HepG2 (cell line): ENCODE data around the gene CYP27B1. TPM values are rescaled to one million over a fixed set of nuclear protein-coding genes. Genes with fewer than 3 reads are reported as not detected.

Source experiments
- ARID2 ChIP-seq: sonication (generic); formaldehyde crosslinking; IDR thresholded peaks from 2 replicates; pipeline ENCODE4 v1.8.1; 2022; ENCODE audit warnings: mild to moderate bottlenecking, missing genetic modification reagents, borderline replicate concordance
- ARID5B ChIP-seq: IDR thresholded peaks from 2 replicates; pipeline ENCODE4 v1.4.0; 2020; ENCODE audit warnings: mild to moderate bottlenecking, missing genetic modification reagents
- BHLHE40 ChIP-seq: IDR thresholded peaks from 2 replicates; pipeline ENCODE4 v1.6.1; 2011; ENCODE audit warnings: low read length, improper control_type of control experiment
- CTCF ChIP-seq: sonication (generic); formaldehyde crosslinking; IDR thresholded peaks from 2 replicates; pipeline ENCODE4 v1.5.0; 2020; ENCODE audit warnings: mild to moderate bottlenecking, missing genetic modification reagents, moderate library complexity
- E2F5 ChIP-seq: sonication (generic); formaldehyde crosslinking; conservative IDR thresholded peaks from 2 replicates; pipeline ENCODE4 v1.4.0; 2020; ENCODE audit warnings: missing genetic modification reagents
- FOSL1 ChIP-seq: sonication (generic); formaldehyde crosslinking; IDR thresholded peaks from 2 replicates; pipeline ENCODE4 v1.9.0; 2021; ENCODE audit warnings: missing genetic modification reagents, borderline replicate concordance
- GPN1 ChIP-seq: sonication (generic); formaldehyde crosslinking; IDR thresholded peaks from 2 replicates; pipeline ENCODE4 v1.5.1; 2020; ENCODE audit warnings: missing genetic modification reagents, borderline replicate concordance
- HNRNPL ChIP-seq: fragments of 200-400 bp; formaldehyde crosslinking; IDR thresholded peaks from 2 replicates; pipeline ENCODE4 v1.6.1; 2017; ENCODE audit warnings: mild to moderate bottlenecking, low read depth, low read length
- PHF5A ChIP-seq: IDR thresholded peaks from one replicate; pipeline ENCODE4 v1.6.1; 2018; ENCODE audit warnings: low read depth, missing genetic modification reagents; ENCODE audit not compliant: unreplicated experiment
- SRSF4 ChIP-seq: fragments of 200-400 bp; formaldehyde crosslinking; IDR thresholded peaks from one replicate; pipeline ENCODE4 v1.6.1; 2018; ENCODE audit warnings: mild to moderate bottlenecking, low read depth, low read length, moderate library complexity; ENCODE audit not compliant: poor library complexity, severe bottlenecking
- SYNCRIP ChIP-seq: fragments of 200-400 bp; formaldehyde crosslinking; IDR thresholded peaks from 2 replicates; pipeline ENCODE4 v1.6.1; 2018; ENCODE audit warnings: mild to moderate bottlenecking, low read depth, low read length; ENCODE audit not compliant: insufficient read depth
- TRIM24 ChIP-seq: sonication (generic); formaldehyde crosslinking; IDR thresholded peaks from 2 replicates; pipeline ENCODE4 v1.8.0; 2022; ENCODE audit warnings: mild to moderate bottlenecking, missing genetic modification reagents
- ZBTB7B ChIP-seq: sonication (generic); formaldehyde crosslinking; IDR thresholded peaks from 2 replicates; pipeline ENCODE4 v1.4.0; 2020; ENCODE audit warnings: missing genetic modification reagents
- ZFP90 ChIP-seq: sonication (generic); formaldehyde crosslinking; IDR thresholded peaks from 2 replicates; pipeline ENCODE4 v1.8.0; 2022; ENCODE audit warnings: missing genetic modification reagents, mild to moderate bottlenecking, inconsistent platforms, borderline replicate concordance
- ZNF101 ChIP-seq: sonication (generic); formaldehyde crosslinking; IDR thresholded peaks from 2 replicates; pipeline ENCODE4 v1.4.0; 2020; ENCODE audit warnings: mild to moderate bottlenecking, low read depth, missing genetic modification reagents, borderline replicate concordance
- ZNF12 ChIP-seq: sonication (generic); formaldehyde crosslinking; IDR thresholded peaks from 2 replicates; pipeline ENCODE4 v1.5.0; 2020; ENCODE audit warnings: missing genetic modification reagents
- ZNF17 ChIP-seq: sonication (generic); formaldehyde crosslinking; IDR thresholded peaks from 2 replicates; pipeline ENCODE4 v1.5.0; 2020; ENCODE audit warnings: mild to moderate bottlenecking, missing genetic modification reagents
- ZNF20 ChIP-seq: sonication (generic); formaldehyde crosslinking; IDR thresholded peaks from 2 replicates; pipeline ENCODE4 v1.4.0; 2020; ENCODE audit warnings: mild to moderate bottlenecking, moderate library complexity, missing genetic modification reagents
- ZNF552 ChIP-seq: sonication (generic); formaldehyde crosslinking; IDR thresholded peaks from 2 replicates; pipeline ENCODE4 v1.9.0; 2022; ENCODE audit warnings: missing genetic modification reagents, mild to moderate bottlenecking, borderline replicate concordance
- ZNF576 ChIP-seq: sonication (generic); formaldehyde crosslinking; IDR thresholded peaks from 2 replicates; pipeline ENCODE4 v1.4.0; 2020; ENCODE audit warnings: mild to moderate bottlenecking, missing genetic modification reagents
- ZNF724P ChIP-seq: sonication (generic); formaldehyde crosslinking; IDR thresholded peaks from 2 replicates; pipeline ENCODE4 v1.8.0; 2022; ENCODE audit warnings: missing genetic modification reagents, borderline replicate concordance
- polyA plus RNA-seq, 8 experiments: library from polyadenylated mRNA; depleted of rRNA in 3 of 8; stranded (reverse) in 7 of 8; unstranded in 1 of 8; fragments of >200 nt; fragmentation: Illumina TruSeq in 4 of 8; extraction: Trizol in 4 of 8; gene quantifications; 2 replicates each; pipeline versions ENCODE4 v1.2.1 to v1.2.3, GENCODE V29; 2011 to 2016; ENCODE audit warnings: low read depth in 4 of 8, missing spikeins in 1 of 8, mixed read lengths in 1 of 8; ENCODE audit not compliant: insufficient read depth in 1 of 8
- total RNA-seq, 5 experiments: library from RNA; depleted of rRNA; stranded (reverse); fragments of >200 nt; fragmentation: Illumina TruSeq; extraction: Trizol; gene quantifications; 2 replicates each; pipeline ENCODE4 v1.2.3, GENCODE V29; 2016; ENCODE audit warnings: low read depth in 1 of 5

The CYP27B1 gene
- total and polyA plus RNA-seq, 2 of the 13 experiments (the other 11 are each of a cell fraction or from before 2014, with no cell fraction given): 2.3 to 3.0 TPM

GRCh38 chr12:57772429-57773322 lies 5.8 kb upstream of the CYP27B1 start, which contains the start of gene EEF1AKMT3 (continued):
- TF ChIP-seq CTCF (no peak), HNRNPL (no peak), GPN1 (CRISPR knock-in tag) (no peak), E2F5 (CRISPR knock-in tag) (0 out of 2 replicates have a peak, but pooled peaks have one; percentile 5), ZNF20 (CRISPR knock-in tag) (0 out of 2 replicates have a peak, but pooled peaks have one; percentile 25), PHF5A (no peak), TRIM24 (CRISPR knock-in tag) (no peak), BHLHE40 (no peak), ZNF101 (CRISPR knock-in tag) (no peak), FOSL1 (no peak), ZNF724P (CRISPR knock-in tag) (no peak), ZNF17 (CRISPR knock-in tag) (no peak), SYNCRIP (no peak), ARID5B (CRISPR knock-in tag) (no peak), ZNF552 (CRISPR knock-in tag) (no peak), SRSF4 (no peak), ZFP90 (no peak), ZNF12 (CRISPR knock-in tag) (0 out of 2 replicates have a peak, but pooled peaks have one; percentile 50), ZNF576 (CRISPR knock-in tag) (no peak), ARID2 (no peak), ZBTB7B (CRISPR knock-in tag) (0 out of 2 replicates have a peak, but pooled peaks have one; percentile 10)
